ENCODE measurements around the gene SRL.
A peak's percentile ranks its signal among the peaks of the same experiment; 100 is the strongest.
"Not testable (repeated sequence)": the region's sequence is repeated elsewhere in the genome, so short reads cannot be mapped to it uniquely, and the experiment has no call there.

The SRL gene

GRCh38 chr16:4260360-4260759, 18.5 kb upstream of the SRL start:
- Histone ChIP-seq H3K36me3 (replicated peaks) (peaks cover 7% of the 10 kb centered on the region), H3K4me3 (ENCODE audit: low read depth, low read length) (no peak overlapping the region), H3K27me3 (replicated peaks) (no peaks in the 10 kb centered on the region), H3K27ac (no peak overlapping the region)
- no peak for TF ChIP-seq CTCF (IDR thresholded peaks at IDR 0.05; ENCODE audit: low read depth, low read length, missing control alignments)
- in situ Hi-C loops (cut with HindIII; ENCODE audit: low pct_ligation_motif_present, low sequenced_read_pairs): no loop called here
- no peak for DNase-seq

GRCh38 chr16:4257646-4258556, 16.0 kb upstream of the SRL start:
- H3K36me3 ChIP-seq (replicated peaks): peaks cover 7% of the 10 kb centered on the region
- no peak for DNase-seq
- TF ChIP-seq CTCF (IDR thresholded peaks at IDR 0.05; ENCODE audit: low read depth, low read length, missing control alignments): no peak
- H3K27me3 ChIP-seq (replicated peaks): no peaks in the 10 kb centered on the region
- H3K4me3 ChIP-seq (ENCODE audit: low read depth, low read length): no peak overlapping the region
- in situ Hi-C loops (cut with HindIII; ENCODE audit: low pct_ligation_motif_present, low sequenced_read_pairs): no loop called here
- no peak overlapping the region for H3K27ac ChIP-seq

- Histone ChIP-seq H3K27ac (peak overlapping the region; percentile 50), H3K4me3 (ENCODE audit: low read depth, low read length) (peak overlapping the region; percentile 62), H3K36me3 (replicated peaks) (no peaks in the 10 kb centered on the region), H3K27me3 (replicated peaks) (no peaks in the 10 kb centered on the region)
- peak; percentile 99 for DNase-seq
- in situ Hi-C loops (cut with HindIII; ENCODE audit: low pct_ligation_motif_present, low sequenced_read_pairs): no loop called here
- TF ChIP-seq CTCF (IDR thresholded peaks at IDR 0.05; ENCODE audit: low read depth, low read length, missing control alignments): no peak
Observed at GRCh38 chr16:4253394-4254150, 11.7 kb upstream of the SRL start.

GRCh38 chr16:4253012-4253393, 11.1 kb upstream of the SRL start:
- H3K36me3 ChIP-seq (replicated peaks); H3K27me3 ChIP-seq (replicated peaks); in situ Hi-C loops (cut with HindIII; ENCODE audit: low pct_ligation_motif_present, low sequenced_read_pairs); DNase-seq: not testable (repeated sequence)
- Histone ChIP-seq H3K27ac (peak overlapping the region; percentile 50), H3K4me3 (ENCODE audit: low read depth, low read length) (peak overlapping the region; percentile 62)

- Histone ChIP-seq H3K36me3 (replicated peaks) (no peaks in the 10 kb centered on the region), H3K4me3 (ENCODE audit: low read depth, low read length) (no peak overlapping the region), H3K27ac (no peak overlapping the region), H3K27me3 (replicated peaks) (no peaks in the 10 kb centered on the region)
- no peak for DNase-seq
- in situ Hi-C loops (cut with HindIII; ENCODE audit: low pct_ligation_motif_present, low sequenced_read_pairs): no loop called here
- no peak for TF ChIP-seq CTCF (IDR thresholded peaks at IDR 0.05; ENCODE audit: low read depth, low read length, missing control alignments)
Observed at GRCh38 chr16:4249530-4250308, 7.8 kb upstream of the SRL start.

GRCh38 chr16:4247460-4247784, 5.5 kb upstream of the SRL start:
- Histone ChIP-seq H3K36me3 (replicated peaks) (no peaks in the 10 kb centered on the region), H3K4me3 (ENCODE audit: low read depth, low read length) (no peak overlapping the region), H3K27ac (no peak overlapping the region), H3K27me3 (replicated peaks) (no peaks in the 10 kb centered on the region)
- TF ChIP-seq CTCF (IDR thresholded peaks at IDR 0.05; ENCODE audit: low read depth, low read length, missing control alignments): no peak
- in situ Hi-C loops (cut with HindIII; ENCODE audit: low pct_ligation_motif_present, low sequenced_read_pairs): no loop called here
- DNase-seq: no peak
